GM19193 (cell line): ENCODE data around the gene TMPRSS11E.

Source experiments
- POLR2A ChIP-seq: IDR thresholded peaks from 4 replicates; pipeline ENCODE4 v1.6.1; 2011; ENCODE audit not compliant: insufficient read depth, insufficient read length; ENCODE audit errors: extremely low read depth

TMPRSS11E gene

GRCh38 chr4:68447201-68447600 is at the start of gene TMPRSS11E:
TMPRSS11E (plus strand) TSS chr4:68447463; CDS start chr4:68447513, 50 bp downstream.
- no peak for TF ChIP-seq POLR2A

- no peak for TF ChIP-seq POLR2A
These were observed 48.0 kb upstream of the TMPRSS11E start for GRCh38 chr4:68399306-68399705.

GRCh38 chr4:68401231-68401630 is 46.0 kb upstream of the TMPRSS11E start:
- TF ChIP-seq POLR2A: no peak

- TF ChIP-seq POLR2A: no peak
These were observed 43.1 kb upstream of the TMPRSS11E start for GRCh38 chr4:68404153-68404552.

- TF ChIP-seq POLR2A: no peak
These were observed 40.8 kb upstream of the TMPRSS11E start for GRCh38 chr4:68406479-68406859.

GRCh38 chr4:68407868-68408190 is 39.4 kb upstream of the TMPRSS11E start:
- TF ChIP-seq POLR2A: no peak

- no peak for TF ChIP-seq POLR2A
These were observed 37.1 kb upstream of the TMPRSS11E start for GRCh38 chr4:68410149-68410548.

- TF ChIP-seq POLR2A: no peak
These were observed 36.6 kb upstream of the TMPRSS11E start for GRCh38 chr4:68410643-68411042.

- TF ChIP-seq POLR2A: no peak
These were observed 30.7 kb upstream of the TMPRSS11E start for GRCh38 chr4:68416591-68416990.

GRCh38 chr4:68426516-68426915 is 20.7 kb upstream of the TMPRSS11E start:
- TF ChIP-seq POLR2A: no peak

GRCh38 chr4:68430337-68430736 is 16.9 kb upstream of the TMPRSS11E start:
- no peak for TF ChIP-seq POLR2A

- no peak for TF ChIP-seq POLR2A
These were observed 14.9 kb upstream of the TMPRSS11E start for GRCh38 chr4:68432320-68432719.

- TF ChIP-seq POLR2A: no peak
These were observed 13.7 kb upstream of the TMPRSS11E start for GRCh38 chr4:68433582-68433981.

GRCh38 chr4:68434277-68434676 is 13.0 kb upstream of the TMPRSS11E start:
- TF ChIP-seq POLR2A: no peak

- TF ChIP-seq POLR2A: no peak
These were observed 12.4 kb upstream of the TMPRSS11E start for GRCh38 chr4:68434836-68435235.

GRCh38 chr4:68445111-68445510 is 2.2 kb upstream of the TMPRSS11E start:
- no peak for TF ChIP-seq POLR2A

GRCh38 chr4:68451246-68452211 is 4.3 kb downstream of the TMPRSS11E start:
- TF ChIP-seq POLR2A: no peak

- TF ChIP-seq POLR2A: no peak
These were observed 12.8 kb downstream of the TMPRSS11E start for GRCh38 chr4:68460085-68460484.

GRCh38 chr4:68461790-68462189 is 14.5 kb downstream of the TMPRSS11E start:
- no peak for TF ChIP-seq POLR2A
